Glutamatergic neuron (in vitro differentiated cells): ENCODE measurements around the gene HDAC2. TPM values are rescaled to one million over a fixed set of nuclear protein-coding genes. Genes with fewer than 3 reads are reported as not detected.
"Not testable (repeated sequence)": the region's sequence is repeated elsewhere in the genome, so short reads cannot be mapped to it uniquely, and the experiment has no call there.

ENCODE experiments used
- DNase-seq: peaks from one replicate; pipeline ENCODE4 v3.0.0; 2022
- H3K27ac Mint-ChIP-seq: one replicate; pipeline ENCODE4 v1.8.0; 2020; ENCODE audit warnings: mild to moderate bottlenecking, mixed read lengths, inconsistent platforms; ENCODE audit not compliant: unreplicated experiment
- H3K27me3 Mint-ChIP-seq: one replicate; pipeline ENCODE4 v1.8.0; 2020; ENCODE audit warnings: mild to moderate bottlenecking, moderate library complexity, mixed read lengths, inconsistent platforms; ENCODE audit not compliant: unreplicated experiment
- H3K36me3 Mint-ChIP-seq: one replicate; pipeline ENCODE4 v1.8.0; 2020; ENCODE audit warnings: mild to moderate bottlenecking, mixed read lengths, inconsistent platforms; ENCODE audit not compliant: unreplicated experiment
- H3K4me1 Mint-ChIP-seq: one replicate; pipeline ENCODE4 v1.8.0; 2020; ENCODE audit warnings: mild to moderate bottlenecking, low read depth, mixed read lengths, inconsistent platforms; ENCODE audit not compliant: unreplicated experiment
- H3K4me3 Mint-ChIP-seq: one replicate; pipeline ENCODE4 v1.8.0; 2020; ENCODE audit warnings: mild to moderate bottlenecking, mixed read lengths, inconsistent platforms; ENCODE audit not compliant: unreplicated experiment
- H3K9me3 Mint-ChIP-seq: one replicate; pipeline ENCODE4 v1.8.0; 2020; ENCODE audit warnings: mild to moderate bottlenecking, moderate library complexity, mixed read lengths, inconsistent platforms; ENCODE audit not compliant: unreplicated experiment
- CTCF ChIP-seq: fragments of 200-600 bp; sonication (generic); IDR thresholded peaks from one replicate; pipeline ENCODE4 v1.5.0; 2021; ENCODE audit not compliant: partially characterized antibody, unreplicated experiment
- total RNA-seq: library from RNA; stranded (reverse); fragmentation: NEBNext Ultra II Directional; extraction: Animal tissue kit (Norgen Biotek cat#: 25700); gene quantifications from one replicate; pipeline ENCODE4 v1.2.1, GENCODE V29; 2021; ENCODE audit not compliant: unreplicated experiment

The HDAC2 gene
- total RNA-seq, 1 donor from 2014 or later = 389 TPM

- Mint-ChIP-seq H3K4me1 (no peaks in the 10 kb centered on the region), H3K27me3 (no peaks in the 10 kb centered on the region), H3K4me3 (no peak overlapping the region), H3K36me3 (no peaks in the 10 kb centered on the region), H3K27ac (no peak overlapping the region), H3K9me3 (no peaks in the 10 kb centered on the region)
- no peak for DNase-seq
- TF ChIP-seq CTCF = no peak
Measured at GRCh38 chr6:113921299-113921904, 49.5 kb downstream of the HDAC2 start.

GRCh38 chr6:113920663-113921267, 50.2 kb downstream of the HDAC2 start:
- Mint-ChIP-seq H3K36me3 (no peaks in the 10 kb centered on the region), H3K9me3 (no peaks in the 10 kb centered on the region), H3K27me3 (no peaks in the 10 kb centered on the region), H3K4me3 (no peak overlapping the region), H3K27ac (no peak overlapping the region), H3K4me1 (no peaks in the 10 kb centered on the region)
- DNase-seq = no peak
- no peak for TF ChIP-seq CTCF

- H3K27me3 Mint-ChIP-seq, H3K27ac Mint-ChIP-seq, DNase-seq, H3K4me3 Mint-ChIP-seq, H3K4me1 Mint-ChIP-seq, H3K9me3 Mint-ChIP-seq, H3K36me3 Mint-ChIP-seq: not testable (repeated sequence)
Measured at GRCh38 chr6:113910285-113910684, 60.7 kb downstream of the HDAC2 start.

GRCh38 chr6:113909224-113909856, 61.6 kb downstream of the HDAC2 start:
- H3K27me3 Mint-ChIP-seq = peaks cover 3% of the 10 kb centered on the region
- H3K36me3 Mint-ChIP-seq = peaks cover 9% of the 10 kb centered on the region
- H3K4me3 Mint-ChIP-seq = no peak overlapping the region
- H3K27ac Mint-ChIP-seq = no peak overlapping the region
- TF ChIP-seq CTCF = peak; percentile 95
- no peaks in the 10 kb centered on the region for H3K4me1 Mint-ChIP-seq
- no peak for DNase-seq
- peaks cover 1% of the 10 kb centered on the region for H3K9me3 Mint-ChIP-seq

- Mint-ChIP-seq H3K4me3 (no peak overlapping the region), H3K27ac (no peak overlapping the region), H3K36me3 (peaks cover 5% of the 10 kb centered on the region), H3K9me3 (peaks cover 1% of the 10 kb centered on the region), H3K27me3 (peaks cover 3% of the 10 kb centered on the region), H3K4me1 (no peaks in the 10 kb centered on the region)
- no peak for DNase-seq
- TF ChIP-seq CTCF = no peak
Measured at GRCh38 chr6:113908801-113909200, 62.1 kb downstream of the HDAC2 start.
